Breast epithelium (tissue), 4 donors: ENCODE measurements around the gene LBX2. TPM values are rescaled to one million over a fixed set of nuclear protein-coding genes. Genes with fewer than 3 reads are reported as not detected.
"Not testable (repeated sequence)": the region's sequence is repeated elsewhere in the genome, so short reads cannot be mapped to it uniquely, and the experiment has no call there.

Experiments used
- DNase-seq, 2 donors: peaks; one replicate each; pipeline ENCODE4 v3.0.0-alpha.2; 2019; ENCODE audit warnings: low spot score in 2 of 2
- H3K27ac ChIP-seq, 2 donors: fragments of 200-600 bp; sonication (generic) in 1 of 2; one replicate each; pipeline ENCODE4 v1.5.1; 2016 to 2019; ENCODE audit warnings: mild to moderate bottlenecking in 1 of 2
- H3K27me3 ChIP-seq, 2 donors: fragments of 200-600 bp; sonication (generic) in 1 of 2; one replicate each; pipeline versions ENCODE4 v1.5.1 to v1.6.0; 2017 to 2019; ENCODE audit warnings: control low read depth in 1 of 2, mild to moderate bottlenecking in 1 of 2
- H3K36me3 ChIP-seq: fragments of 200-600 bp; one replicate; pipeline ENCODE4 v1.5.1; 2019
- H3K4me1 ChIP-seq, 2 donors: fragments of 200-600 bp; sonication (generic); one replicate each; pipeline ENCODE4 v1.5.1; 2016 to 2019; ENCODE audit warnings: control low read depth in 1 of 2
- H3K4me3 ChIP-seq, 3 donors: fragments of 200-600 bp; sonication (generic); 1 replicate in 2 of 3; 2 replicates in 1 of 3; pipeline ENCODE4 v1.5.1; 2016 to 2019; ENCODE audit warnings: mild to moderate bottlenecking in 3 of 3, moderate library complexity in 2 of 3
- H3K9me3 ChIP-seq, 2 donors: fragments of 200-600 bp; sonication (generic) in 1 of 2; one replicate each; pipeline ENCODE4 v1.5.1; 2016 to 2019; ENCODE audit warnings: control low read depth in 1 of 2
- POLR2A ChIP-seq: fragments of 450-650 bp; IDR thresholded peaks from one replicate; pipeline ENCODE4 v1.6.1; 2016; ENCODE audit warnings: antibody characterized with exemption, mild to moderate bottlenecking, moderate library complexity
- POLR2AphosphoS5 ChIP-seq, 3 donors: sonication (generic); formaldehyde crosslinking; IDR thresholded peaks; one replicate each; pipeline ENCODE4 v1.6.1; 2017; ENCODE audit warnings: antibody characterized with exemption in 3 of 3
- intact Hi-C: fragments of 100-400 bp; cut with DNase I; formaldehyde crosslinking; loops from one replicate; pipeline ENCODE4 v1.15.1; 2023; ENCODE audit warnings: low total_unique reads
- total RNA-seq, 3 donors: library from RNA; depleted of rRNA; stranded (reverse); fragments of >200 nt; gene quantifications; one replicate each; pipeline ENCODE4 v1.1.0, GENCODE V29; 2016
- TF ChIP-seq, protein P1 (sequence below), 3 donors: fragments of 450-650 bp; IDR thresholded peaks; one replicate each; pipeline ENCODE4 v1.5.1; 2016 to 2017; ENCODE audit warnings: antibody characterized with exemption in 3 of 3, mild to moderate bottlenecking in 3 of 3, moderate library complexity in 3 of 3

The LBX2 gene
- total RNA-seq, 3 donors from 2014 or later = 0.29 to 4.6 (median 1.3) TPM

DNA sequence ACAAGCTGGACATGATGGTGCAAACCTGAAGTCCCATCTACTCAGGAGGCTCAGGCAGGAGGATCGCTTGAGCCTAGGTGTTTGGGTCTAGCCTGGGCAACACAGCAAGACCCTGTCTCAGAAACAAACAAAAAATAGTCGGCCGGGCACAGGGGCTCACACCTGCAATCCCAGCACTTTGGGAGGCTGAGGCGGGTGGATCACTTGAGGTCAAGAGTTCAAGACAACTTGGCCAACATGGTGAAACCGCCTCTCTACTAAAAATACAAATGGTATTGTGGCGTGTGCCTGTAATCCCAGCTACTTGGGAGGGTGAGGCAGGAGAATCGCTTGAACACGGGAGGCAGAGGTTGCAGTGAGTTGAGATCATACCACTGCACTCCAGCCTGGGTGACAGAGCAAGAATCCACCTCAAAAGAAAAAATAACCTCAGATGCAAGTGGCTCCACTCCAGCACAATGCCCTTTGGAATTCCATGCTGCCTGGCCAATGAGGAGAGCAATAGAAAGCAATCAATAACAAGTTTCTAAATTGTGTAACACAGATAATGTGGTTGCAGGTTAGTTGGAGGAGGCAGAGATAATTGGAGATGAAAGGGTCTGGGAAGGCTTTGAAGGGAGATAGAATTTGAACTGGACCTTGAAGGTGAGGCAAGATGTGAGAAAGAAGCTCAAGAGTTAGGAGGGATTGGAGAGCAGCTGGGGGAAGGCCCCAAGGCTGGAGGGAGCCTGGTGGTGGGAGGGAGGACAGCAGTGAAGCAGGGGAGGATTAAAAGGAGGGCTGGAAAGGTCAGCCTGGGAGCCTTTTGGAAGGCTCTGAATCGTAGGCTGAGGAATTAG is 10.5 kb downstream of the LBX2 start:
- no peaks in the 10 kb centered on the region for H3K27me3 ChIP-seq
- intact Hi-C loops = no loop called here
- TF ChIP-seq, protein P1, sequence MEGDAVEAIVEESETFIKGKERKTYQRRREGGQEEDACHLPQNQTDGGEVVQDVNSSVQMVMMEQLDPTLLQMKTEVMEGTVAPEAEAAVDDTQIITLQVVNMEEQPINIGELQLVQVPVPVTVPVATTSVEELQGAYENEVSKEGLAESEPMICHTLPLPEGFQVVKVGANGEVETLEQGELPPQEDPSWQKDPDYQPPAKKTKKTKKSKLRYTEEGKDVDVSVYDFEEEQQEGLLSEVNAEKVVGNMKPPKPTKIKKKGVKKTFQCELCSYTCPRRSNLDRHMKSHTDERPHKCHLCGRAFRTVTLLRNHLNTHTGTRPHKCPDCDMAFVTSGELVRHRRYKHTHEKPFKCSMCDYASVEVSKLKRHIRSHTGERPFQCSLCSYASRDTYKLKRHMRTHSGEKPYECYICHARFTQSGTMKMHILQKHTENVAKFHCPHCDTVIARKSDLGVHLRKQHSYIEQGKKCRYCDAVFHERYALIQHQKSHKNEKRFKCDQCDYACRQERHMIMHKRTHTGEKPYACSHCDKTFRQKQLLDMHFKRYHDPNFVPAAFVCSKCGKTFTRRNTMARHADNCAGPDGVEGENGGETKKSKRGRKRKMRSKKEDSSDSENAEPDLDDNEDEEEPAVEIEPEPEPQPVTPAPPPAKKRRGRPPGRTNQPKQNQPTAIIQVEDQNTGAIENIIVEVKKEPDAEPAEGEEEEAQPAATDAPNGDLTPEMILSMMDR (IDR thresholded peaks at IDR 0.05) = no peak
- TF ChIP-seq POLR2A = no peak
- no peak for TF ChIP-seq POLR2AphosphoS5 (IDR thresholded peaks at IDR 0.05)
- peaks cover 3% of the 10 kb centered on the region for H3K36me3 ChIP-seq
- H3K27ac ChIP-seq = no peak overlapping the region
- no peaks in the 10 kb centered on the region for H3K4me1 ChIP-seq
- H3K4me3 ChIP-seq = no peak overlapping the region
- DNase-seq = no peak
- no peaks in the 10 kb centered on the region for H3K9me3 ChIP-seq

DNA sequence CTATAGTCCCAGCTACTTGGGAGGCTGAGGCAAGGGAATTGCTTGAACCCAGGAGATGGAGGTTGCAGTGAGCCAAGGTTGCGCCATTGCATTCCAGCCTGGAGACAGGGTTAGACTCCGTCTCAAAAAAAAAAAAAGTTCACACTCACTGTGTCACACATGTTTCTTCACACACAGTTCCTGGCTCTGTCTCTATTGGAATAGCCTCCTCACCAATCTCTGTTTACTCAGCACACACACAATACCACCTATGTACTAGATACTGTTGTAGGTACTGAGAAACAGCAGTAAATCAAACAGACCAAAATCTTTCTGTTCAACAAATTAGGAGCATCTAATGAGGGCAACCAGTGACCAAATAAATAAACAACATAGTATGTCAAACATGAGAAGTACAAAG is 13.3 kb downstream of the LBX2 start:
- Histone ChIP-seq H3K27ac (no peak overlapping the region), H3K4me3 (no peak overlapping the region), H3K27me3 (no peaks in the 10 kb centered on the region), H3K4me1 (peaks cover 7 to 8% of the 10 kb centered on the region in 2 donors), H3K9me3 (no peaks in the 10 kb centered on the region), H3K36me3 (no peaks in the 10 kb centered on the region)
- no peak for DNase-seq
- TF ChIP-seq, protein P1 (IDR thresholded peaks at IDR 0.05) = no peak
- TF ChIP-seq POLR2A = no peak
- no peak for TF ChIP-seq POLR2AphosphoS5 (IDR thresholded peaks at IDR 0.05)
- intact Hi-C loops = no loop called here

DNA sequence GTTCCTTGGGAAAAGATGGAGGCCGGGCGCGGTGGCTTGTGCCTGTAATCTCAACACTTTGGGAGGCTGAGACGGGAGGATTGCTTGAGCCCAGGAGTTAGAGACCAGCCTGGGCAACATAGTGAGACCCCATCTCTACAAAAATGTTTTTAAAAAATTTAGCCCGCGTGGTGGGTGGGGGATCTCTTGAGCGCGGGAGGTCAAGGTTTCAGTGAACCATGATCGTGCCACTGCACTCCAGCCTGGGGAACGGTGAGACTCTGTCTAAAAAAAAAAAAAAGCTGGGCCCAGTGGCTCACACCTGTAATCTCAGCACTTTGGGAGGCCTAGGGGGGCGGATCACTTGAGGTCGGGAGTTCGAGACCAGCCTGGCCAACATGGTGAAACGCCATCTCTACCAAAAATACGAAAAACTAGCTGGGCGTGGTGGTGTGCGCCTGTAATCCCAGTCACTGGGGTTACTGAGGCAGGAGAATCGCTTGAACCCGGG is 15.7 kb downstream of the LBX2 start:
- H3K36me3 ChIP-seq, H3K27me3 ChIP-seq, DNase-seq, H3K9me3 ChIP-seq: not testable (repeated sequence)
- Histone ChIP-seq H3K4me3 (peak overlapping the region; percentile 71 to 99 (median 89)), H3K27ac (peak overlapping the region in 1 of 2 donors; percentile 90), H3K4me1 (peaks cover 8 to 14% of the 10 kb centered on the region in 2 donors)
- intact Hi-C loops = loop anchor here (5.0 kb wide), 1 partner anchor 99 kb away; no protein-coding TSS in a partner anchor

DNA sequence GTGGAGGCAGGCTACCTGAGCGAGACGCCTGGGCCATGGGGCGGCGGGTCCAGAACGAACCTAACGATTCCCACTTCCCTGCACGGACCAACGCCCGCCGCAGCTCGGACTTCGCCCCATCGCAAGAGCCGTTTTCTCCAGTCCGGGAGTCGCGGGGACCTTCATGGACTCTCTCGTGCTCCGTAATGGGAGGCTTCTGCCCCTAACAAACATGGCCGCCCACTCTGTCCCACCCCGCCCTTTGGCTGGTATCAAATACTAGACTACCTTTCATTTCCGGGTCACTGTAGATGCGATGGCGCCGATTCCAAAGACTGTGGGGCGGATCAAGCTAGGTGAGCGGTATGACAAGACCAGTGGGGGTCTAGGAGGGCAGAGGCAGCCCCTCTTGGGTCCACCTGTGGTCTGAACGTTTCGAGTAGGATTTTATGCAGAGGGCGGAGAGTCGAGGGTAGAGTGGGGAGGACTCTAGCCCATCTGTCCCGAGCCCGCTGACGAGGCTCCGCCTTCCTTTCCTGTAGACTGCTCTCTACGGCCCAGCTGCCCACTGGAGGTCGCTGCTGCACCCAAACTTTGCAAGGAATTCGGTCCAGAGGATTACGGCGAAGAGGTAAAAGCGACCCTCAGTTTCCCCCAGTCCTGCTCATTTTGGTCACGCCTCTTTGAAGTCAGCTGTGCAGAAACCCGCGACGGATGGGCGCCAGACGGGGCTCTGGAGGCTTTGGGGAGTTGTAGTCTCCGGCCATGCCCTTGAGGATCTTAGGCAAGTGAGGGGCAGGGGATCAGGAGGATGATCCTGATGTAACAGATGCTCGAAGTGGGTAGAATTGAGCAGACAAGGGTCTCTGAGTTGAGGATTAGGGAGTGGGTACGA is 16.4 kb downstream of the LBX2 start, which contains the start of the genes CCDC142 and TTC31:
Gene CCDC142, minus strand, starts transcription at position 198 of the 874 bp plus-strand sequence. Its CDS starts 161 bp downstream, at position 37.
Gene TTC31, plus strand, starts transcription at position 281 of the 874 bp plus-strand sequence. Its CDS starts 15 bp downstream, at position 296.
- intact Hi-C loops = loop anchor here (5.0 kb wide), 1 partner anchor 99 kb away; no protein-coding TSS in a partner anchor
- peaks cover 8 to 14% of the 10 kb centered on the region in 2 donors for H3K4me1 ChIP-seq
- peak within 1 kb of the TSS; percentile 71 to 99 (median 89) for H3K4me3 ChIP-seq
- no peaks in the 10 kb centered on the region for H3K9me3 ChIP-seq
- peak within 1 kb of the TSS; percentile 90 to 94 for H3K27ac ChIP-seq
- DNase-seq = peak; percentile 96 to 98
- no peaks in the 10 kb centered on the region for H3K36me3 ChIP-seq
- TF ChIP-seq POLR2AphosphoS5 (IDR thresholded peaks at IDR 0.05) (peak; percentile 86 to 88 (median 88)), POLR2A (no peak)
- TF ChIP-seq, protein P1 (IDR thresholded peaks at IDR 0.05) = peak; percentile 81 to 91 (median 84)
- no peaks in the 10 kb centered on the region for H3K27me3 ChIP-seq
